Loucy (cell line): ENCODE results near the gene KRT14.

Source experiments
- H2AFZ ChIP-seq: fragments of 200-600 bp; sonication (generic); 2 replicates; pipeline ENCODE4 v1.6.0; 2016; ENCODE audit warnings: antibody characterized with exemption, mild to moderate bottlenecking, low read length, moderate library complexity
- H3F3A ChIP-seq: fragments of 200-600 bp; 2 replicates; pipeline ENCODE4 v1.6.0; 2016; ENCODE audit warnings: antibody characterized with exemption, low read depth, mild to moderate bottlenecking
- H3K27me3 ChIP-seq: fragments of 200-600 bp; sonication (generic); 2 replicates; pipeline ENCODE4 v1.6.1; 2014; ENCODE audit warnings: low read length, mild to moderate bottlenecking; ENCODE audit not compliant: insufficient read depth, poor library complexity, severe bottlenecking
- H3K36me3 ChIP-seq: fragments of 200-600 bp; sonication (generic); 2 replicates; pipeline ENCODE4 v1.6.1; 2016; ENCODE audit warnings: low read length; ENCODE audit not compliant: insufficient read depth
- H3K4me1 ChIP-seq: fragments of 200-600 bp; sonication (generic); 2 replicates; pipeline ENCODE4 v1.5.1; 2014; ENCODE audit warnings: low read length, mild to moderate bottlenecking; ENCODE audit not compliant: insufficient read depth, poor library complexity, severe bottlenecking
- H3K4me2 ChIP-seq: fragments of 200-600 bp; sonication (generic); 2 replicates; pipeline ENCODE4 v1.6.0; 2014; ENCODE audit warnings: antibody characterized with exemption, low read length, low read depth, mild to moderate bottlenecking; ENCODE audit not compliant: poor library complexity, severe bottlenecking
- H3K4me3 ChIP-seq: fragments of 200-600 bp; sonication (generic); 2 replicates; pipeline ENCODE4 v1.5.1; 2014; ENCODE audit warnings: low read length, mild to moderate bottlenecking, mixed read lengths; ENCODE audit not compliant: poor library complexity, severe bottlenecking
- H3K79me2 ChIP-seq: fragments of 200-600 bp; sonication (generic); 2 replicates; pipeline ENCODE4 v1.6.1; 2014; ENCODE audit warnings: low read length; ENCODE audit not compliant: insufficient read depth
- H3K9ac ChIP-seq: fragments of 200-600 bp; sonication (generic); 2 replicates; pipeline ENCODE4 v1.6.0; 2014; ENCODE audit warnings: mild to moderate bottlenecking, low read depth, low read length, moderate library complexity; ENCODE audit not compliant: poor library complexity, severe bottlenecking
- H3K9me2 ChIP-seq: fragments of 200-600 bp; sonication (generic); replicated peaks from 2 replicates; pipeline ENCODE4 v1.6.1; 2016; ENCODE audit warnings: low read depth, low read length, mixed read lengths
- H3K9me3 ChIP-seq: fragments of 200-600 bp; sonication (generic); 2 replicates; pipeline ENCODE4 v1.6.1; 2014; ENCODE audit warnings: mild to moderate bottlenecking, antibody characterized with exemption, low read length, low read depth; ENCODE audit not compliant: insufficient read depth
- H4K20me1 ChIP-seq: fragments of 200-600 bp; sonication (generic); 2 replicates; pipeline ENCODE4 v1.6.0; 2014; ENCODE audit warnings: antibody characterized with exemption, low read length, mild to moderate bottlenecking; ENCODE audit not compliant: insufficient read depth, poor library complexity, severe bottlenecking
- CTCF ChIP-seq: fragments of 200-600 bp; sonication (generic); conservative IDR thresholded peaks from 2 replicates; pipeline ENCODE4 v1.5.1; 2014; ENCODE audit warnings: mild to moderate bottlenecking, antibody characterized with exemption, low read length
- EZH2phosphoT487 ChIP-seq: fragments of 200-600 bp; IDR thresholded peaks from 2 replicates; pipeline ENCODE4 v1.6.1; 2018; ENCODE audit warnings: antibody characterized with exemption, mild to moderate bottlenecking, moderate library complexity, borderline replicate concordance

KRT14 gene

GRCh38 chr17:41600318-41600717 is 13.6 kb upstream of the KRT14 start:
- H3K4me2 ChIP-seq = no peak overlapping the region
- H3K4me3 ChIP-seq = no peak overlapping the region
- no peaks in the 10 kb centered on the region for H3K36me3 ChIP-seq
- no peaks in the 10 kb centered on the region for H4K20me1 ChIP-seq
- no peak overlapping the region for H2AFZ ChIP-seq
- H3K27me3 ChIP-seq = no peaks in the 10 kb centered on the region
- no peaks in the 10 kb centered on the region for H3K9me2 ChIP-seq
- no peaks in the 10 kb centered on the region for H3K79me2 ChIP-seq
- H3K4me1 ChIP-seq = no peaks in the 10 kb centered on the region
- H3K9me3 ChIP-seq = no peaks in the 10 kb centered on the region
- no peak overlapping the region for H3K9ac ChIP-seq
- TF ChIP-seq CTCF (no peak), EZH2phosphoT487 (no peak)
- H3F3A ChIP-seq = no peaks in the 10 kb centered on the region

- Histone ChIP-seq H3K36me3 (no peaks in the 10 kb centered on the region), H3K4me2 (no peak overlapping the region), H3K27me3 (no peaks in the 10 kb centered on the region), H4K20me1 (no peaks in the 10 kb centered on the region), H2AFZ (no peak overlapping the region), H3K4me1 (no peaks in the 10 kb centered on the region), H3K9ac (no peak overlapping the region), H3K9me3 (no peaks in the 10 kb centered on the region), H3F3A (no peaks in the 10 kb centered on the region), H3K9me2 (no peaks in the 10 kb centered on the region), H3K79me2 (no peaks in the 10 kb centered on the region), H3K4me3 (no peak overlapping the region)
- TF ChIP-seq EZH2phosphoT487 = no peak
- no peak for TF ChIP-seq CTCF
Observed at GRCh38 chr17:41599680-41600079, 13.0 kb upstream of the KRT14 start.

- Histone ChIP-seq H3K4me3 (no peak overlapping the region), H4K20me1 (no peaks in the 10 kb centered on the region), H3K4me1 (no peaks in the 10 kb centered on the region), H3K36me3 (no peaks in the 10 kb centered on the region), H3K9me2 (no peaks in the 10 kb centered on the region), H3K4me2 (no peak overlapping the region), H3F3A (no peaks in the 10 kb centered on the region), H2AFZ (no peak overlapping the region), H3K79me2 (no peaks in the 10 kb centered on the region), H3K27me3 (no peaks in the 10 kb centered on the region), H3K9ac (no peak overlapping the region), H3K9me3 (no peaks in the 10 kb centered on the region)
- TF ChIP-seq EZH2phosphoT487 (no peak), CTCF (no peak)
Observed at GRCh38 chr17:41595585-41595984, 8.9 kb upstream of the KRT14 start.
